Inferior parietal cortex (tissue), 1 donor: Measurements from ENCODE around the gene IKZF1.

Experiments used
- DNase-seq: peaks from one replicate; pipeline ENCODE4 v3.0.0-alpha.2; 2016; ENCODE audit errors: extremely low spot score

The IKZF1 gene

DNA sequence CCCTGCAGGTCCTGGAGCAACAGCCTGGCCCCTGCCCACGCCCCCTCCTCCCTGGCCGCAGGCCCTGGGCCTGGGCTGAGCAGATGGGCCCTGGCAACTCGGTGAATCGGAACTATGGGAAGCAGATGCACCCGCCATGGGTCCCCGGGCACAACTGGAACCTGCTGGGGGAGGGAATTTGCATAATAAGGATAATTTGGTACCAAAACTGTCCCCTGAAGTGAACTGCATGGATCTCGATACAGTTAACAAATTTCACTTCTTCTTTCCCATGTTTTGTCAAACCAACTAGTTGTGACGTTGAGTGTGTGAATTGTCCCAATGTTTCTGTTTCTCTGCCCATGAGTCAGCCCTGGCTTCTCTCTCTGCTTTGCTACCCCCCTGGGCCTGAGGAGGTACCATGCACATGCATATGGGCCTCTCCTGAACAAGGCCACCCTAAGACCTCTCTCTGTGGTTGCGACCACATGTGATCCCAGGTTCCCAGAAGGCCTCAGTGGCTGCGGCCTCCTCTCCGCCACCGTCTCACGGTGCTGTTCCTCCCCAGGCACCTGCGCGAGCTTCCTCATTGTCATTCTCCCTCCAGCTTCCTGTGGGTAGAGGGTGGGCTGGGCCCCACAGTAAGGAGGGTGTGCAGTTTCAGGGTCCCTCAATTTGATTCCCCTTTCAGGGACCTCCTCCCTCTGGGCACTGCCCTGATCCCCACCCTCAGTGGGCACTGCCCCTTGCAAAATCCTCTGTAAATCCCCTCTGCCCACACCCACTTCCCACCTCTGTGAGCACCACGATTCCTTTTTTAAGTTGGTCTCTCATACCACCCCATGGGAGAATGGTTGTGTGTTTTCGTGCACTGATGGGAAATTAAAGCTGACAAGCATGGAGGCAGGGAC is 105.6 kb downstream of the IKZF1 start:
- no peak for DNase-seq

- no peak for DNase-seq
These were observed 106.8 kb downstream of the IKZF1 start for GRCh38 chr7:50411332-50411731.

- no peak for DNase-seq
These were observed 108.5 kb downstream of the IKZF1 start for GRCh38 chr7:50412973-50413372.

DNA sequence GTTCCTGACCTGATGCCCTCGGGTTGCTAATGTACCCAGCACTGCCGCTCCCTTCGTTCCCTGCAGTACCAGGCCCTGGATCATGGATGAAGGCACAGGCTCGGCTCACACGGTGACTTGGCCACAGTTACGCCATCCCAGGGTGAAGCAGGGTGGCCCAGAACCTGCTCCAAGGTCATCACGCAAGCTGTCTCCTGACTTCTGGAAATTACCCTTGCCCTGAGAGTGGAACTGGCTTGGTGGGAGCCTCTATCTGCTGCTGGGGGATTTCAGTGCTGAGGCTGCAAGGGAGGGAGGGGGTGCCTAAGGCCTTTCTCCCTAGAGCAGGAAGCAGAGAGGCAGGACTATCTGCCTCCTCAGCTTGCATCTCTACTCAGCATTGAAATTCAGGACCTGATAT is 109.0 kb downstream of the IKZF1 start:
- no peak for DNase-seq

DNA sequence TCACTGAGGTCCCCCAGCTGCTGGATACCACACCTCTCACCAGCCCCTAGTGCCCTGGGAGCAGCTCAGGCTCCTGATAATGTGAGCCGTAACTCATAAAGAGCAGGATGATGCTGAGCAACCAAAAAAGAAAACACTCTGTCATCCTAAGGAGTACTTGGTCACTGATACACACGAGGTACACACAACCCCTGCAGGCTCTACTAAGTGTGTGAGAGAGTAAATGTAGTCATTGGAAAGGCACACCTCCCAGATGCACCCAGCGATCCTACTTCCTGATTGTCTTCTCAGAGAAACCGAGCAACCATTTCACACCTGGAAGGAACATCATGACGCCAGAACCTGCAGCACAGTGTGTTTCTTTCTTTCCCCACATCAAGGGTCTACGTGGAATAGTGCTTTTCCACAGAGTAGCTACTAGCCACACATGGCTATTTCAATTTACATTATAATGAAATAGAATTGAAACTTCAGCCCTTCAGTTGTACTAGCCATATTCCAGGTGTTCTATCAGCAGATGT is 111.4 kb downstream of the IKZF1 start:
- DNase-seq: no peak

DNA sequence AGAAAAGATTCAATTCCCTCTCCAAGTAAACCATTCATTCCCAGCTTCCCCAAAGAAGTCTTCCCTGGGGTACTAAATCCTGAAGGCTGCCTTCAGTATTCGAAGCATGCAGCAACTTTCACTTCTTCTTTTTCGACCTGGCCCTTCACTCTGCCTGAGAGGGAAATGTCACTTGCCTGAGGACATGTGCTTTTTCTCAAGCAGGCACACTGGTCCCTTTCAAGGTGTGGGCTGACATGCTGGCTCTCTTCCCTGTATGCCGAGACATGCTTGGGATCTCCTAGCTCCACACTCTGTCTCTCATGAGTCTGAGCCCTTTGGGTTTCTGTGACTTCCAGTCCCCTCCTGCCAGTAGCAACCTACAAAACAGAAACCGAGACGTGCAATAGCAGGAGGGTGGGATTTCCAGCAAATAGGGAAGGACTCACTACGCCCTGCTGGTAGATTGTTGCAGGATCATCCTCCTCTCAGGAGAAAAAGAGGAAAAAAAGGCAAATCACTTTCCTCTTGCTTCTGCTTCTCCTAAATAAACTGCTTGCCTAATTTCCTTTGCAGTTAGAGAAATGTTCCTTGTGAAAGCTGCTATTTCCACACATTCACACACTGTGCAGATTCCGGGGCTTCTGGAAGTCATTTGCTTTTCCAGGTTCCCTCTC is 112.1 kb downstream of the IKZF1 start:
- peak; percentile 8 for DNase-seq

DNA sequence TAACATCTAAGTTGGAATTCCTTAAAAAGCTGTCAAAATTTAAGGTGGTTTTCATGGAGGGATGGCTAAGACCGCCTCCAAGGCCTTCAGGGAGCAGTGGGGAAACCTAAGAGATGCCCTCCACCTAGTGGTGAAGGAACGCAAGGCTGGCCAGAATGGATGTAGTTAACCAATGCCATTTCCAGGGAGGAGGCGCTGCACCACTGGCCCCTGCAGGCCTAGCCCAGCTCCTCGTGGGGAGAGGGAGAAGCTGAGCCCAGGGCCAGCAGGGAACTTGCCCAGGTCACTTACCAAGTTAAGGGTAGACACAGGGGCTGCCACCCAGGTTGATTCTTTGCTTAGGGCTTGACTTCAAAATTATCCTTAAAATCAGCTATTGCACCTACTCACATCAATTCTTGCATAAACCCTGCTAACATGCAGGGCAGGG is 113.6 kb downstream of the IKZF1 start:
- DNase-seq: peak; percentile 71

GRCh38 chr7:50418526-50419290 is 114.2 kb downstream of the IKZF1 start:
- no peak for DNase-seq

DNA sequence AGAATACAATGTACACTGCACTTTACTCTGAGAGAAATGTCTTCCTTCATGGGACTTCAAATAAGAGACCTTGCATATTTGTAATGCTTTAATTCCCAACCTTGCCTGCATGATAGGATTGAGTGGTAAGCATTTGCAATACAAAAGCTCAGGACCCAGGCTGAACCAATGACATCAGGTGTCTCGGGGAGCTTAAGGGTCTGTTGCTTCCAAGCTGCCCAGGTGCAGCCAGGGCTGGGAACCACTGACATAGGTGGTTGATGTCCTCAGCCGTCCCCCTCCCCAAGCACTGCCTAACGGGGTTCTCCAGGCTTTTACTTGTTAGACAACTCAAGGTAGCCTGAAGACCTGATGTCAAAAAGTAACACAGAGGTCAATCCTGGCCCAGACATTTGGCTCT is 116.5 kb downstream of the IKZF1 start:
- no peak for DNase-seq

DNA sequence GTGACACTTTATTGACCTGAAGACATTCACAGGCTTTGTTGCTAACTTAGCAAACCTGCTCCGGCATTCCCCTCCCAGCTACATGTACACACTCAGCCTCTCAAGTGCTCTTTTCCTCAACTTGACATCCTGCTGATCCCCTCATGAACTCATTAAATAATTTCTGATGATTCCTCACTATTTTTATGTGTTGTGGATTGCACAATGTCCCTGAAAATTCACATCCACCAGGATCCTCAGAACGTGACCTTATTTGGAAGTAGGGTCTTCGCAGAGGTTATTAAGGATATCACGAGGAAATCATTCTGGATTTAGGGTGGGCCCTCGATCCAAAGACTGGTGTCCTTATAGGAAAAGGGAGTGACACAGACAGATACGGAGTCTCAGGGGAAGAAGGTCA is 118.3 kb downstream of the IKZF1 start:
- DNase-seq: no peak

- DNase-seq: no peak
These were observed 119.3 kb downstream of the IKZF1 start for GRCh38 chr7:50423860-50424259.

DNA sequence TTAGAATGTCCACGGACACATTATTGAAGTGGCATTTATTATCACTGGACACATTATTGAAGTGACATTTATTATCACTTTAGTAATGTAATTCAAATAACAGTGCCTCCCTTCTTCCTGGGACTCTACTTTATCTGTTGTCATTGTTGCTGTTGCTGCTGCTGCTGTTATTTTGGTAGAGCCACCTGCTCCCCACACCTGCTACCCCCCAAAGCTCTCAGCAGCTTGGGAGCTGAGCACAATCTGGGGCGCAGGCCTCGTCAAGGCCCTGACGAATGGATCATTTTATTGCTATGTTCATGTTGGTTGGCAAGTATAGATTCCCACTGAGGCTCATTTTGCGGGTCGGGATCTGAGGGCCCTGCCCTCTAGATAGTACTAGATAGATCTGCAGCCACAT is 120.8 kb downstream of the IKZF1 start:
- no peak for DNase-seq

- no peak for DNase-seq
These were observed 121.9 kb downstream of the IKZF1 start for GRCh38 chr7:50426280-50427045.

DNA sequence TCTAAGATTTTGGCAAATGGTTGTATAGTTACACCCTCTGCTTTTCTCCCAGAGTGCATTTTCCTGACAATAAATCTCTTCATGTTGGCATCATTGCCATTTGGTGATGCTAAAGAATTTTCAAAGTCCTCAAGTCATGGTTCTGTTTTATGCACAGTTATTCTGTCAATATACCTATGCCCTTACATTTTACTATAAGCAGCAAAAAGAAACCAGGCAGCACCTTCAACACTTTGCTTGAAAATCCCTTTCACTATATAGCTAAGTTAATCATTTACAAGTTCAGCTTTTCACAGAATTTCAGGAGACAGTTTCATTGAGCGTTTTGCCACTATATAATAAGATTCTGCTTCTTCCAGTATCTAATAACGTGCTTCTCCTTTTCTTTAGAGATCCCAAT is 123.0 kb downstream of the IKZF1 start:
- DNase-seq: no peak

GRCh38 chr7:50428911-50429310 is 124.4 kb downstream of the IKZF1 start:
- no peak for DNase-seq

- DNase-seq: no peak
These were observed 126.8 kb downstream of the IKZF1 start for GRCh38 chr7:50431316-50431715.

DNA sequence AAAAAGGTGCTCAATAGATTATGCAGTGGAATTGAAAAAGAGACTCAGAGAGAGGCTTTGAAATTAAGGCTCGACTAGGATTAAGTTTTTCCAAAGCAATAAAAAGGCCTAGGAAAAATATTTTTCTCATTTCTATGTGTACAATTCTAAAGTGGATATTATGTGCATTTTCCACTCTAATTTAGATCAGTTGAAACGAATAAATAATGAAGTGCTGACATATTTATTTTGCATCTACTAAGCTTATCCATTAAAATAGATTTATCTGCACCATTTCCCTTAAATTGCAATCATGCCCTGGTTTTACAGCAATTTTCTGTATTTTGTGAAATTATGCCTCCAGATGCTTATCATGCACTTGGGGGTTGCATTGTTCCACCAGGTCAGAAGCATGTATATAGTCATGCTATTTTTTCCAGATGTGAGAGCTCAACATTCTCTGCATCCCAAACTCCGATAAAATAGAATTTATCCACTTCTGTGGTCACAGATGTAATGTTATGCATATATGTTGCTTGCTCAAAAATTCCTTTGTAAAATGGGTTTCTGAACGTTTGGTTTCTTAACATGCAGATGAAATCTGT is 127.3 kb downstream of the IKZF1 start:
- DNase-seq: no peak

DNA sequence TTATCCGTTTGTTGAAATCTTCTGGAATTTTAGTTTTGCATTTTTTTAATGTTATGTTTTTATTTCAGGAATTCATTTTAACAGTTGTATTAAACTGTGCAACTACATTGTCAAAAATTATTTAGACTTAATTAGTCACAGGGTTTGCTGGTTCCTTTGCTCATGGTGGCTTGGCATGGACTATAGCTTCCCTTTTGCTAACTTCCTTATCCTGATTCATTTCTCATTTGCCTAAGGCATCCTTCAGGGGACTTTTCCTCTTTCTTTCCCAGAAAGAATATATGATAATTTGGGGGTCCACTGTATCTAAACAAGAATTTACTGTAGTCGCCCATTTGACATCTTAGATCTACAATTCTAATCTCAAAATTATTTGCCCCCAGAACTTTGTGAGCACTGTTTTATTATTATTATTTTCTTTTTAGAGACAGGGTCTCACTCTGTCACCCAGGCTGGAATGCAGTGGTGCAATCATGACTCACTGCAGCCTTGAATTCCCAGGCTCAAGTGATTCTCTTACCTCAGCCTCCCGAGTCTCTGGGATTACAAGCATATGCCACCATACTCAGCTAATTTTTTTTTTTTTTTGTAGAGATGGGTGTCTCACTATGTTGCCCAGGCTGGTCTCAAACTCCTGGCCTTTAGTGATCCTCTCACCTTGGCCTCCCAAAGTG is 131.8 kb downstream of the IKZF1 start:
- DNase-seq: no peak

DNA sequence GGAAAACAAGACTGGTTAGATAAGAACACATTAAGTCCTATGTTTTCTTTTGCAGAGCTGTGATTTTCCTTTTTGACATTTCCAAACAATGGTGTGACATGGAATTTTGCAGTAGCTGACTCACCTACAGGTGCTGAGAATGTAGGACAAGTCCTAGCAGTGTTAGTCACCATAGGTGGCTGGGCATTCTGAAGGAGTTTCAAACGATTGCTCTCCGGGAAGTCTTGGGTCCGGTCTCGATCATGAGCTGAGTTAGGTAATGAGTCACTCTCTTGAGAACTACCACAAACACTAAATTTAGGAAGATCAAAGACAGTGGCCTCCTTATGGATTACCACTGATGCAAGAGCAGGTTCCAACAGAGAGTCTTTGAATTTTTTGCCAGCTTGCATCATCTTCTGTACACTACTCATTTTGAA is 142.0 kb downstream of the IKZF1 start:
- DNase-seq: no peak

DNA sequence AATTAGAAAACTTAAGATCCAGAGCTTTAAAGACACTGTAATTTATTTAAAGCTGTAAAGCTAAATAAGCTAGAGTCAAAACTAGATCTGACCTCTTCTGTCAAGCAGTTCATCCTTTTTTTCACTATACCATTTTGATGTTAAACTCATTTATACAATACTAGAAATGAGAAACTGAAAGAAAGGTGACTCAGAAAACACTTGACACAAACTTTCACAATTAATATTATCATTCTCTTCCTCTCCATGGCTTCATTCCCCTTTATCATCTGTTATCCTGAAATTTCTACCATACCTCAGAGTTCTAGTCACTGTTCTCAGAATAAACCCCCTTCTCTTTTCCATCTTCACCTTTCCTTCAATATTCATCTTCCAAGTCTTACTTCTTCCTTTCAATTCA is 144.3 kb downstream of the IKZF1 start:
- no peak for DNase-seq

DNA sequence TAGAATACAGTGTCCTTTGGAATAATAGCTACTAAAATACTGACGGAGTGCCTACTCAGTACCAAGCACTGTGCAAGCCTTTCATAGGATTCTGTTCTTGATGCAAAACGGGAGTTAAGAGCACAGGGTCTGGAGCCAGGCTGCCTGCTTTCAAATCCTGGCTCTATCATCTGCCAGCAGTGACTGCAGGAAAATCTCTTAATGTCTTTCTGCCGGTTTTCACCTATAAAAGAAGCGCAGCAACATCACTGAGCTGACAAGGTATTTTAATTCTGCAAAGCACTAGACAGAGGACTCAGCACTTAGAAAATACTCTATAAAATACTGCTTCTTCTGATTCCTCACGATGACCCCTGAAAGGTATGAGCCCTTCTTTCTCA is 145.0 kb downstream of the IKZF1 start:
- no peak for DNase-seq
